ENCODE results near the gene LRCH2. TPM values are rescaled to one million over a fixed set of nuclear protein-coding genes. Genes with fewer than 3 reads are reported as not detected.
"Not testable (repeated sequence)": the region's sequence is repeated elsewhere in the genome, so short reads cannot be mapped to it uniquely, and the experiment has no call there.

Gene LRCH2
- total RNA-seq, 1 donor from 2014 or later: 3.1 TPM

GRCh38 chrX:115214151-115214550, 19.7 kb downstream of the LRCH2 start:
- Histone ChIP-seq H3K9ac (ENCODE audit: low read depth in 1 of 3, low read length in 3 of 3) (no peak overlapping the region), H3K36me3 (ENCODE audit: control insufficient read depth in 3 of 3, insufficient read depth in 3 of 3, low read length in 3 of 3) (no peaks in the 10 kb centered on the region), H3K27ac (ENCODE audit: low read depth, low read length) (no peak overlapping the region), H3K9me3 (ENCODE audit: control insufficient read depth in 3 of 3, low read length in 3 of 3) (no peaks in the 10 kb centered on the region), H3K4me1 (ENCODE audit: control insufficient read depth in 3 of 3, insufficient read depth in 3 of 3, low read length in 3 of 3) (no peaks in the 10 kb centered on the region), H3K27me3 (ENCODE audit: control insufficient read depth in 3 of 3, insufficient read depth in 3 of 3, low read length in 3 of 3) (no peaks in the 10 kb centered on the region), H3K4me3 (ENCODE audit: low read length in 3 of 3) (no peak overlapping the region)

- H3K4me3 ChIP-seq (ENCODE audit: low read length in 3 of 3); H3K4me1 ChIP-seq (ENCODE audit: control insufficient read depth in 3 of 3, insufficient read depth in 3 of 3, low read length in 3 of 3); H3K9me3 ChIP-seq (ENCODE audit: control insufficient read depth in 3 of 3, low read length in 3 of 3); H3K36me3 ChIP-seq (ENCODE audit: control insufficient read depth in 3 of 3, insufficient read depth in 3 of 3, low read length in 3 of 3); H3K9ac ChIP-seq (ENCODE audit: low read depth in 1 of 3, low read length in 3 of 3); H3K27me3 ChIP-seq (ENCODE audit: control insufficient read depth in 3 of 3, insufficient read depth in 3 of 3, low read length in 3 of 3); H3K27ac ChIP-seq (ENCODE audit: low read depth, low read length): not testable (repeated sequence)
Measured at GRCh38 chrX:115209547-115209946, 24.3 kb downstream of the LRCH2 start.

- H3K27ac ChIP-seq (ENCODE audit: low read depth, low read length): no peak overlapping the region
- no peaks in the 10 kb centered on the region for H3K4me1 ChIP-seq (ENCODE audit: control insufficient read depth in 3 of 3, insufficient read depth in 3 of 3, low read length in 3 of 3)
- no peak overlapping the region for H3K4me3 ChIP-seq (ENCODE audit: low read length in 3 of 3)
- H3K27me3 ChIP-seq (ENCODE audit: control insufficient read depth in 3 of 3, insufficient read depth in 3 of 3, low read length in 3 of 3): no peaks in the 10 kb centered on the region
- peaks cover 0 to 4% (median 0%) of the 10 kb centered on the region in 3 donors for H3K9me3 ChIP-seq (ENCODE audit: control insufficient read depth in 3 of 3, low read length in 3 of 3)
- H3K9ac ChIP-seq (ENCODE audit: low read depth in 1 of 3, low read length in 3 of 3): no peak overlapping the region
- no peaks in the 10 kb centered on the region for H3K36me3 ChIP-seq (ENCODE audit: control insufficient read depth in 3 of 3, insufficient read depth in 3 of 3, low read length in 3 of 3)
Measured at GRCh38 chrX:115204040-115204439, 29.9 kb downstream of the LRCH2 start.

- Histone ChIP-seq H3K27ac (ENCODE audit: low read depth, low read length) (no peak overlapping the region), H3K27me3 (ENCODE audit: control insufficient read depth in 3 of 3, insufficient read depth in 3 of 3, low read length in 3 of 3) (peaks cover 0 to 15% (median 0%) of the 10 kb centered on the region in 3 donors), H3K9me3 (ENCODE audit: control insufficient read depth in 3 of 3, low read length in 3 of 3) (no peaks in the 10 kb centered on the region)
Measured at GRCh38 chrX:115192244-115192700, 41.6 kb downstream of the LRCH2 start.

GRCh38 chrX:115191490-115192243, 42.2 kb downstream of the LRCH2 start:
- Histone ChIP-seq H3K9me3 (ENCODE audit: control insufficient read depth in 3 of 3, low read length in 3 of 3) (no peaks in the 10 kb centered on the region), H3K9ac (ENCODE audit: low read depth in 1 of 3, low read length in 3 of 3) (no peak overlapping the region), H3K4me3 (ENCODE audit: low read length in 3 of 3) (no peak overlapping the region), H3K27ac (ENCODE audit: low read depth, low read length) (no peak overlapping the region), H3K4me1 (ENCODE audit: control insufficient read depth in 3 of 3, insufficient read depth in 3 of 3, low read length in 3 of 3) (no peaks in the 10 kb centered on the region), H3K36me3 (ENCODE audit: control insufficient read depth in 3 of 3, insufficient read depth in 3 of 3, low read length in 3 of 3) (no peaks in the 10 kb centered on the region), H3K27me3 (ENCODE audit: control insufficient read depth in 3 of 3, insufficient read depth in 3 of 3, low read length in 3 of 3) (peaks cover 0 to 13% (median 0%) of the 10 kb centered on the region in 3 donors)

More at GRCh38 chrX:115192244-115192700, 41.6 kb downstream of the LRCH2 start:
- Histone ChIP-seq H3K9ac (ENCODE audit: low read depth in 1 of 3, low read length in 3 of 3) (no peak overlapping the region), H3K4me1 (ENCODE audit: control insufficient read depth in 3 of 3, insufficient read depth in 3 of 3, low read length in 3 of 3) (no peaks in the 10 kb centered on the region), H3K4me3 (ENCODE audit: low read length in 3 of 3) (no peak overlapping the region), H3K36me3 (ENCODE audit: control insufficient read depth in 3 of 3, insufficient read depth in 3 of 3, low read length in 3 of 3) (no peaks in the 10 kb centered on the region)

GRCh38 chrX:115190636-115191489, 43.0 kb downstream of the LRCH2 start:
- no peaks in the 10 kb centered on the region for H3K9me3 ChIP-seq (ENCODE audit: control insufficient read depth in 3 of 3, low read length in 3 of 3)
- no peaks in the 10 kb centered on the region for H3K4me1 ChIP-seq (ENCODE audit: control insufficient read depth in 3 of 3, insufficient read depth in 3 of 3, low read length in 3 of 3)
- H3K9ac ChIP-seq (ENCODE audit: low read depth in 1 of 3, low read length in 3 of 3): no peak overlapping the region
- peaks cover 0 to 5% (median 0%) of the 10 kb centered on the region in 3 donors for H3K27me3 ChIP-seq (ENCODE audit: control insufficient read depth in 3 of 3, insufficient read depth in 3 of 3, low read length in 3 of 3)
- H3K4me3 ChIP-seq (ENCODE audit: low read length in 3 of 3): no peak overlapping the region
- H3K27ac ChIP-seq (ENCODE audit: low read depth, low read length): no peak overlapping the region
- H3K36me3 ChIP-seq (ENCODE audit: control insufficient read depth in 3 of 3, insufficient read depth in 3 of 3, low read length in 3 of 3): no peaks in the 10 kb centered on the region

GRCh38 chrX:115189646-115190635, 44.0 kb downstream of the LRCH2 start:
- Histone ChIP-seq H3K27ac (ENCODE audit: low read depth, low read length) (no peak overlapping the region), H3K9me3 (ENCODE audit: control insufficient read depth in 3 of 3, low read length in 3 of 3) (no peaks in the 10 kb centered on the region), H3K4me3 (ENCODE audit: low read length in 3 of 3) (no peak overlapping the region), H3K36me3 (ENCODE audit: control insufficient read depth in 3 of 3, insufficient read depth in 3 of 3, low read length in 3 of 3) (no peaks in the 10 kb centered on the region), H3K27me3 (ENCODE audit: control insufficient read depth in 3 of 3, insufficient read depth in 3 of 3, low read length in 3 of 3) (peaks cover 0 to 3% (median 0%) of the 10 kb centered on the region in 3 donors), H3K9ac (ENCODE audit: low read depth in 1 of 3, low read length in 3 of 3) (no peak overlapping the region), H3K4me1 (ENCODE audit: control insufficient read depth in 3 of 3, insufficient read depth in 3 of 3, low read length in 3 of 3) (no peaks in the 10 kb centered on the region)

- Histone ChIP-seq H3K27me3 (ENCODE audit: control insufficient read depth in 3 of 3, insufficient read depth in 3 of 3, low read length in 3 of 3) (peaks cover 0 to 3% (median 0%) of the 10 kb centered on the region in 3 donors), H3K36me3 (ENCODE audit: control insufficient read depth in 3 of 3, insufficient read depth in 3 of 3, low read length in 3 of 3) (no peaks in the 10 kb centered on the region), H3K4me3 (ENCODE audit: low read length in 3 of 3) (no peak within 1 kb of the TSS), H3K9ac (ENCODE audit: low read depth in 1 of 3, low read length in 3 of 3) (no peak within 1 kb of the TSS), H3K9me3 (ENCODE audit: control insufficient read depth in 3 of 3, low read length in 3 of 3) (no peaks in the 10 kb centered on the region), H3K4me1 (ENCODE audit: control insufficient read depth in 3 of 3, insufficient read depth in 3 of 3, low read length in 3 of 3) (no peaks in the 10 kb centered on the region), H3K27ac (ENCODE audit: low read depth, low read length) (no peak within 1 kb of the TSS)
Measured at GRCh38 chrX:115189110-115189509, 44.8 kb downstream of the LRCH2 start, which contains the start of gene RBMXL3. RBMXL3 (plus strand) TSS chrX:115189410; CDS start chrX:115189442, 32 bp downstream.

GRCh38 chrX:115183980-115184379, 49.9 kb downstream of the LRCH2 start:
- no peak overlapping the region for H3K9ac ChIP-seq (ENCODE audit: low read depth in 1 of 3, low read length in 3 of 3)

More at GRCh38 chrX:115183980-115184379, 49.9 kb downstream of the LRCH2 start:
- H3K4me1 ChIP-seq (ENCODE audit: control insufficient read depth in 3 of 3, insufficient read depth in 3 of 3, low read length in 3 of 3): no peaks in the 10 kb centered on the region
- H3K9me3 ChIP-seq (ENCODE audit: control insufficient read depth in 3 of 3, low read length in 3 of 3): no peaks in the 10 kb centered on the region
- no peak overlapping the region for H3K4me3 ChIP-seq (ENCODE audit: low read length in 3 of 3)
- no peaks in the 10 kb centered on the region for H3K27me3 ChIP-seq (ENCODE audit: control insufficient read depth in 3 of 3, insufficient read depth in 3 of 3, low read length in 3 of 3)
- no peaks in the 10 kb centered on the region for H3K36me3 ChIP-seq (ENCODE audit: control insufficient read depth in 3 of 3, insufficient read depth in 3 of 3, low read length in 3 of 3)
- H3K27ac ChIP-seq (ENCODE audit: low read depth, low read length): no peak overlapping the region
